SK-N-SH (cell line): ENCODE results near the gene ETS1. TPM values are rescaled to one million over a fixed set of nuclear protein-coding genes. Genes with fewer than 3 reads are reported as not detected.

ENCODE experiments used
- CTCF ChIA-PET: fragments of 300-600, 350-600 bp; formaldehyde crosslinking; extraction: SDS; loops from one replicate; lab custom pipeline; 2021; lab: Yijun Ruan, JAX
- POLR2A ChIA-PET: fragments of 350-600 bp; sonication (Branson Sonifier 250); formaldehyde crosslinking; extraction: SDS; loops from one replicate; lab custom pipeline; 2020; ENCODE audit warnings: antibody characterized with exemption, inconsistent platforms; lab: Yijun Ruan, JAX
- DNase-seq: peaks from one replicate; pipeline ENCODE4 v3.0.0; 2012
- H2AFZ ChIP-seq: fragments of 200-600 bp; sonication (generic); 2 replicates; pipeline ENCODE4 v1.8.1; 2016; ENCODE audit warnings: antibody characterized with exemption, mild to moderate bottlenecking, low read depth
- H3F3A ChIP-seq: fragments of 200-600 bp; sonication (generic); replicated peaks from 2 replicates; pipeline ENCODE3; 2016; ENCODE audit warnings: antibody characterized with exemption, mild to moderate bottlenecking; ENCODE audit not compliant: insufficient read depth
- H3K27ac ChIP-seq, 2 experiments: fragments of 200-500 bp in 1 of 2; fragments of 200-600 bp in 1 of 2; sonication (Bioruptor generic) in 1 of 2; sonication (generic), shearing (Covaris generic) in 1 of 2; 2 replicates each; pipeline versions ENCODE4 v1.5.1 to v1.6.1; 2014 to 2016; ENCODE audit warnings: low read depth in 2 of 2, inconsistent platforms in 1 of 2, low read length in 1 of 2, mild to moderate bottlenecking in 1 of 2, mixed read lengths in 1 of 2
- H3K27me3 ChIP-seq: fragments of 200-600 bp; sonication (generic), shearing (Covaris generic); 2 replicates; pipeline ENCODE4 v1.6.1; 2016; ENCODE audit warnings: mixed run types; ENCODE audit not compliant: insufficient read depth
- H3K36me3 ChIP-seq, 2 experiments: fragments of 200-500 bp in 1 of 2; fragments of 200-600 bp in 1 of 2; sonication (Bioruptor generic) in 1 of 2; sonication (generic) in 1 of 2; replicated peaks in 1 of 2; 2 replicates each; pipeline versions ENCODE3 to v1.5.1; 2014 to 2016; ENCODE audit warnings: low read length in 1 of 2, mild to moderate bottlenecking in 1 of 2; ENCODE audit not compliant: insufficient read depth in 2 of 2, control insufficient read depth in 1 of 2
- H3K4me1 ChIP-seq, 2 experiments: fragments of 200-500 bp in 1 of 2; fragments of 200-600 bp in 1 of 2; sonication (Bioruptor generic) in 1 of 2; sonication (generic), shearing (Covaris generic) in 1 of 2; 2 replicates each; pipeline versions ENCODE4 v1.5.1 to v1.6.1; 2014 to 2016; ENCODE audit warnings: low read depth in 1 of 2, low read length in 1 of 2, mixed run types in 1 of 2; ENCODE audit not compliant: insufficient read depth in 2 of 2, control insufficient read depth in 1 of 2
- H3K4me2 ChIP-seq: fragments of 200-600 bp; sonication (generic), shearing (Covaris generic); 2 replicates; pipeline ENCODE4 v1.6.1; 2017; ENCODE audit warnings: mixed run types
- H3K4me3 ChIP-seq, 2 experiments: fragments of 200-500 bp in 1 of 2; fragments of 200-600 bp in 1 of 2; sonication (Bioruptor generic) in 1 of 2; sonication (generic), shearing (Covaris generic) in 1 of 2; 2 replicates each; pipeline versions ENCODE4 v1.5.1 to v1.8.1; 2014 to 2016; ENCODE audit warnings: low read depth in 2 of 2, inconsistent platforms in 1 of 2, low read length in 1 of 2, mild to moderate bottlenecking in 1 of 2, mixed read lengths in 1 of 2, moderate library complexity in 1 of 2
- H3K79me2 ChIP-seq: fragments of 200-600 bp; sonication (generic); 2 replicates; pipeline ENCODE4 v1.8.1; 2017; ENCODE audit warnings: mild to moderate bottlenecking; ENCODE audit not compliant: insufficient read depth
- H3K9ac ChIP-seq: fragments of 200-600 bp; sonication (generic); 2 replicates; pipeline ENCODE4 v1.6.1; 2017; ENCODE audit warnings: mixed run types
- H3K9me2 ChIP-seq: fragments of 200-600 bp; sonication (generic); 2 replicates; pipeline ENCODE4 v1.6.1; 2017; ENCODE audit warnings: mixed run types
- H3K9me3 ChIP-seq: fragments of 200-600 bp; sonication (generic); 2 replicates; pipeline ENCODE4 v1.6.1; 2017; ENCODE audit warnings: mixed run types, mild to moderate bottlenecking, moderate library complexity
- H4K20me1 ChIP-seq: fragments of 200-600 bp; sonication (generic); 2 replicates; pipeline ENCODE4 v1.6.1; 2017; ENCODE audit warnings: mild to moderate bottlenecking, mixed run types; ENCODE audit not compliant: insufficient read depth
- CHD2 ChIP-seq: fragments of 150-350 bp; IDR thresholded peaks from 2 replicates; pipeline ENCODE4 v1.6.1; 2018; ENCODE audit warnings: low read length; ENCODE audit not compliant: partially characterized antibody
- CTCF ChIP-seq: fragments of 200-600 bp; sonication (generic); IDR thresholded peaks from 2 replicates; pipeline ENCODE4 v1.6.1; 2017; ENCODE audit warnings: antibody characterized with exemption, mild to moderate bottlenecking, moderate library complexity
- ELF1 ChIP-seq: IDR thresholded peaks from 2 replicates; pipeline ENCODE4 v1.4.0; 2012
- FOSL2 ChIP-seq: IDR thresholded peaks from 2 replicates; pipeline ENCODE4 v1.4.0; 2012; ENCODE audit warnings: low read depth, mild to moderate bottlenecking, moderate library complexity, borderline replicate concordance
- FOXM1 ChIP-seq: IDR thresholded peaks from 2 replicates; pipeline ENCODE4 v1.4.0; 2012; ENCODE audit warnings: low read depth, mild to moderate bottlenecking
- GABPA ChIP-seq: IDR thresholded peaks from 2 replicates; pipeline ENCODE4 v1.4.0; 2012; ENCODE audit warnings: low read depth, mild to moderate bottlenecking
- GATA2 ChIP-seq: sonication (generic); formaldehyde crosslinking; IDR thresholded peaks from 2 replicates; pipeline ENCODE4 v1.5.0; 2020; ENCODE audit warnings: mild to moderate bottlenecking, missing genetic modification reagents
- MXI1 ChIP-seq: IDR thresholded peaks from 2 replicates; pipeline ENCODE4 v1.6.1; 2012; ENCODE audit warnings: mild to moderate bottlenecking, low read depth, low read length, improper control_type of control experiment
- RAD21 ChIP-seq: IDR thresholded peaks from 2 replicates; pipeline ENCODE4 v1.6.1; 2012; ENCODE audit warnings: mild to moderate bottlenecking, low read length
- RFX5 ChIP-seq: IDR thresholded peaks from 2 replicates; pipeline ENCODE4 v1.6.1; 2012; ENCODE audit warnings: mild to moderate bottlenecking, improper control_type of control experiment, low read length
- SIN3A ChIP-seq: IDR thresholded peaks from 2 replicates; pipeline ENCODE4 v1.6.1; 2012; ENCODE audit warnings: low read depth, mild to moderate bottlenecking, low read length, moderate library complexity, borderline replicate concordance
- TAF1 ChIP-seq: IDR thresholded peaks from 2 replicates; pipeline ENCODE4 v1.6.1; 2012; ENCODE audit warnings: low read depth, mild to moderate bottlenecking, low read length, moderate library complexity, borderline replicate concordance
- TEAD4 ChIP-seq: IDR thresholded peaks from 2 replicates; pipeline ENCODE4 v1.4.0; 2012; ENCODE audit warnings: mild to moderate bottlenecking, borderline replicate concordance; ENCODE audit not compliant: insufficient read depth
- WGBS: methylation state at CpG from one replicate; pipeline ENCODE4 v1.1.6; 2017; ENCODE audit warnings: low lambda C conversion rate; 5-methylcytosine and 5-hydroxymethylcytosine counted together
- polyA plus RNA-seq, 3 experiments: library from polyadenylated mRNA; depleted of rRNA; stranded (reverse); fragments of >200 nt; gene quantifications; 2 replicates each; pipeline ENCODE4 v1.2.3, GENCODE V29; 2012
- TF ChIP-seq, protein P1 (sequence below): IDR thresholded peaks from 2 replicates; pipeline ENCODE4 v1.4.0; 2012; ENCODE audit warnings: low read depth, borderline replicate concordance
- TF ChIP-seq, protein P2 (sequence below): IDR thresholded peaks from 2 replicates; pipeline ENCODE4; 2012

ETS1 gene
- polyA plus RNA-seq, 1 of the 3 experiments (the other 2 are of a cell fraction) = 14.5 TPM

GRCh38 chr11:128603752-128604414, 16.5 kb upstream of the ETS1 start:
- no peaks in the 10 kb centered on the region for H3K79me2 ChIP-seq
- H3K27me3 ChIP-seq = no peaks in the 10 kb centered on the region; the same call in 1 of the 2 replicates
- WGBS = 79% methylated on average over 5 of the region's 5 CpGs
- ChIA-PET POLR2A (no interaction called here), CTCF (interaction anchor here (0.6 to 1.6 kb wide), 6 partner anchors 11 to 446 kb away, joined by 3 to 6 read pairs (median 4); no protein-coding TSS in a partner anchor)
- H2AFZ ChIP-seq = no peak overlapping the region
- peak; percentile 32 for TF ChIP-seq RAD21
- TF ChIP-seq MXI1 = no peak
- TF ChIP-seq, all 33 proteins: peak for 1
- Histone ChIP-seq H3F3A (no peaks in the 10 kb centered on the region), H3K9me3 (no peaks in the 10 kb centered on the region), H3K27ac (no peak overlapping the region), H3K4me1 (no peaks in the 10 kb centered on the region), H3K4me2 (no peak overlapping the region), H3K9me2 (no peaks in the 10 kb centered on the region), H3K9ac (no peak overlapping the region), H4K20me1 (no peaks in the 10 kb centered on the region), H3K4me3 (no peak overlapping the region), H3K36me3 (peaks cover 0 to 3% of the 10 kb centered on the region in 2 experiments)
- no peak for DNase-seq

DNA sequence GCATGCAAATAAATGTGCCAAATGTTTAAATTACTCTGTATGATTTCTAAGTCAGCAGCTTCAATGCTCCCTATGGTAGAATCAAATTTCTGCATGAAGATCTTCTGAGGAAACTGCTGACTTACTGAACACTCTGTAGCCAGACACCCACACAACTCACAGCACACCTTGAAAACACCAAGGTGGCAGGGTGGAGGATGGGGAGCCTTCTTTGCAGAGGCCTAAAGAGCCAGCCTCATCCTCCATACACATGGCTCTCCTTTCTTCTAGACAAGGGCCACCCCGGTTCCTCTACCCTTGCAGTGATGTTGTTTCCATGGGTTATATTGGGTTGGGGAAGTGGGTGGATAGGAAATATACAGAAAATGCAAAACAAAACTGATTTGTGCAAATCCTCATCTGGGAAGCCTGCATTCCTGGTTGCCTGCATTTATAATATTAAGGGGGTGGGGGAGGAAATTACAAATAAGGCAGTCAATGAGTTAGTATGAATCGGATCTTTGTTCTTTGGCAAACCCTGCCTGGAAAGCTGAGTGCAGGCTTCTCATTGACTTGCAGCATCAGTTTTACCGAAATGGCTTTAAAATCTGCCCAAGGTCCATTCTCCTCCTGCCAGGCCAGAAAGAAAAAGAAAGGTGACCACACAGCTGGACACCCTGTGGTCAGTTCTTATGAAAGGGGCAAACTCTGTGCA, 15.8 kb upstream of the ETS1 start:
- no peak overlapping the region for H3K4me3 ChIP-seq
- POLR2A ChIA-PET = no interaction called here
- TF ChIP-seq, protein P1, sequence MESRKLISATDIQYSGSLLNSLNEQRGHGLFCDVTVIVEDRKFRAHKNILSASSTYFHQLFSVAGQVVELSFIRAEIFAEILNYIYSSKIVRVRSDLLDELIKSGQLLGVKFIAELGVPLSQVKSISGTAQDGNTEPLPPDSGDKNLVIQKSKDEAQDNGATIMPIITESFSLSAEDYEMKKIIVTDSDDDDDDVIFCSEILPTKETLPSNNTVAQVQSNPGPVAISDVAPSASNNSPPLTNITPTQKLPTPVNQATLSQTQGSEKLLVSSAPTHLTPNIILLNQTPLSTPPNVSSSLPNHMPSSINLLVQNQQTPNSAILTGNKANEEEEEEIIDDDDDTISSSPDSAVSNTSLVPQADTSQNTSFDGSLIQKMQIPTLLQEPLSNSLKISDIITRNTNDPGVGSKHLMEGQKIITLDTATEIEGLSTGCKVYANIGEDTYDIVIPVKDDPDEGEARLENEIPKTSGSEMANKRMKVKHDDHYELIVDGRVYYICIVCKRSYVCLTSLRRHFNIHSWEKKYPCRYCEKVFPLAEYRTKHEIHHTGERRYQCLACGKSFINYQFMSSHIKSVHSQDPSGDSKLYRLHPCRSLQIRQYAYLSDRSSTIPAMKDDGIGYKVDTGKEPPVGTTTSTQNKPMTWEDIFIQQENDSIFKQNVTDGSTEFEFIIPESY = no peak
- TF ChIP-seq ELF1 (no peak), FOXM1 (no peak), SIN3A (no peak), TAF1 (no peak), TEAD4 (no peak), CTCF (no peak), CHD2 (no peak), GATA2 (CRISPR knock-in tag) (no peak), GABPA (no peak), RFX5 (no peak), FOSL2 (no peak)
- TF ChIP-seq, protein P2, sequence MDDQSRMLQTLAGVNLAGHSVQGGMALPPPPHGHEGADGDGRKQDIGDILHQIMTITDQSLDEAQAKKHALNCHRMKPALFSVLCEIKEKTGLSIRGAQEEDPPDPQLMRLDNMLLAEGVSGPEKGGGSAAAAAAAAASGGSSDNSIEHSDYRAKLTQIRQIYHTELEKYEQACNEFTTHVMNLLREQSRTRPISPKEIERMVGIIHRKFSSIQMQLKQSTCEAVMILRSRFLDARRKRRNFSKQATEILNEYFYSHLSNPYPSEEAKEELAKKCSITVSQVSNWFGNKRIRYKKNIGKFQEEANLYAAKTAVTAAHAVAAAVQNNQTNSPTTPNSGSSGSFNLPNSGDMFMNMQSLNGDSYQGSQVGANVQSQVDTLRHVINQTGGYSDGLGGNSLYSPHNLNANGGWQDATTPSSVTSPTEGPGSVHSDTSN = no peak
- TF ChIP-seq, all 33 proteins: peak for 0
- Histone ChIP-seq H3K27me3 (no peaks in the 10 kb centered on the region; the same call in 1 of the 2 replicates), H3K9ac (no peak overlapping the region), H3K4me1 (no peaks in the 10 kb centered on the region), H2AFZ (no peak overlapping the region), H3K4me2 (no peak overlapping the region), H3K9me2 (no peaks in the 10 kb centered on the region), H4K20me1 (no peaks in the 10 kb centered on the region), H3F3A (no peaks in the 10 kb centered on the region), H3K9me3 (no peaks in the 10 kb centered on the region), H3K79me2 (no peaks in the 10 kb centered on the region), H3K27ac (no peak overlapping the region), H3K36me3 (peaks cover 0 to 3% of the 10 kb centered on the region in 2 experiments)
- WGBS = 82% methylated on average over 3 of the region's 3 CpGs
- no peak for DNase-seq
- CTCF ChIA-PET = interaction anchor here (1.1 to 1.6 kb wide), 2 partner anchors 228 to 446 kb away, joined by 6 read pairs; no protein-coding TSS in a partner anchor
